Neural cell (in vitro differentiated cells): ENCODE results near the gene ORC3. TPM values are rescaled to one million over a fixed set of nuclear protein-coding genes. Genes with fewer than 3 reads are reported as not detected.

ENCODE experiments used
- H2AFZ ChIP-seq: fragments of 200-600, 300-800 bp; sonication (generic), shearing (Covaris generic); 2 replicates; pipeline ENCODE4 v1.6.0; 2014; ENCODE audit warnings: low read depth, mild to moderate bottlenecking, antibody characterized with exemption, low read length, moderate library complexity
- H3F3A ChIP-seq: fragments of 200-600 bp; shearing (Covaris generic); 2 replicates; pipeline ENCODE4 v1.6.1; 2016; ENCODE audit warnings: mild to moderate bottlenecking, moderate library complexity, mixed read lengths, antibody characterized with exemption, low read length; ENCODE audit not compliant: insufficient read depth, poor library complexity, severe bottlenecking
- H3K27ac ChIP-seq: fragments of 200-600, 300-800 bp; sonication (generic), shearing (Covaris generic); 2 replicates; pipeline ENCODE4 v1.5.1; 2014; ENCODE audit warnings: mild to moderate bottlenecking, low read length, moderate library complexity
- H3K27me3 ChIP-seq: fragments of 300-800, 200-600 bp; sonication (generic), shearing (Covaris generic); 2 replicates; pipeline ENCODE4 v1.6.0; 2014; ENCODE audit warnings: mild to moderate bottlenecking, low read depth, low read length, moderate library complexity; ENCODE audit not compliant: insufficient read depth
- H3K36me3 ChIP-seq: fragments of 300-800, 200-600 bp; sonication (generic), shearing (Covaris generic); 2 replicates; pipeline ENCODE4 v1.5.1; 2014; ENCODE audit warnings: mild to moderate bottlenecking, antibody characterized with exemption, low read length, moderate library complexity; ENCODE audit not compliant: insufficient read depth
- H3K4me2 ChIP-seq: fragments of 300-800, 200-600 bp; sonication (generic), shearing (Covaris generic); 2 replicates; pipeline ENCODE4 v1.6.0; 2014; ENCODE audit warnings: mild to moderate bottlenecking, low read length
- H3K4me3 ChIP-seq: fragments of 300-800, 200-600 bp; sonication (generic), shearing (Covaris generic); 2 replicates; pipeline ENCODE4 v1.5.1; 2014; ENCODE audit warnings: mild to moderate bottlenecking, low read length, moderate library complexity
- H3K79me2 ChIP-seq: fragments of 200-600 bp; shearing (Covaris generic); replicated peaks from 2 replicates; pipeline ENCODE4 v1.6.0; 2014; ENCODE audit warnings: mild to moderate bottlenecking, low read length, moderate library complexity; ENCODE audit not compliant: insufficient read depth
- H3K9ac ChIP-seq: fragments of 300-800, 200-600 bp; sonication (generic), shearing (Covaris generic); 2 replicates; pipeline ENCODE4 v1.6.1; 2016; ENCODE audit warnings: mild to moderate bottlenecking, low read length, mixed read lengths
- H3K9me2 ChIP-seq: fragments of 200-600 bp; shearing (Covaris generic); 2 replicates; pipeline ENCODE4 v1.6.1; 2016; ENCODE audit warnings: mild to moderate bottlenecking, low read length, mixed read lengths; ENCODE audit not compliant: insufficient read depth
- H3K9me3 ChIP-seq: fragments of 200-600, 300-800 bp; sonication (generic), shearing (Covaris generic); 2 replicates; pipeline ENCODE4 v1.6.1; 2016; ENCODE audit warnings: mild to moderate bottlenecking, mixed run types, low read length, moderate library complexity, mixed read lengths
- H4K20me1 ChIP-seq: fragments of 200-600 bp; shearing (Covaris generic); 2 replicates; pipeline ENCODE4 v1.6.1; 2016; ENCODE audit warnings: mild to moderate bottlenecking, mixed run types; ENCODE audit not compliant: insufficient read depth
- CTCF ChIP-seq: fragments of 450-650 bp; IDR thresholded peaks from 2 replicates; pipeline ENCODE4 v1.5.1; 2014; ENCODE audit warnings: antibody characterized with exemption, mild to moderate bottlenecking, moderate library complexity; ENCODE audit not compliant: poor library complexity, severe bottlenecking
- EP300 ChIP-seq: fragments of 450-650 bp; conservative IDR thresholded peaks from 2 replicates; pipeline ENCODE4 v1.6.1; 2014; ENCODE audit warnings: antibody characterized with exemption, mild to moderate bottlenecking, moderate library complexity; ENCODE audit not compliant: poor library complexity, severe bottlenecking
- EZH2 ChIP-seq: fragments of 200-600, 300-800 bp; shearing (Covaris generic), sonication (generic); IDR thresholded peaks from 2 replicates; pipeline ENCODE4 v1.6.1; 2014; ENCODE audit warnings: antibody characterized with exemption, low read length, borderline replicate concordance, mild to moderate bottlenecking; ENCODE audit not compliant: insufficient read depth, poor library complexity, severe bottlenecking
- MXI1 ChIP-seq: fragments of 450-650 bp; conservative IDR thresholded peaks from 2 replicates; pipeline ENCODE4 v1.6.1; 2014; ENCODE audit warnings: antibody characterized with exemption, mild to moderate bottlenecking; ENCODE audit not compliant: poor library complexity, severe bottlenecking
- POLR2AphosphoS5 ChIP-seq: IDR thresholded peaks from 2 replicates; pipeline ENCODE4 v1.6.1; 2012
- RAD21 ChIP-seq: fragments of 450-650 bp; conservative IDR thresholded peaks from 2 replicates; pipeline ENCODE4 v1.6.1; 2014; ENCODE audit warnings: antibody characterized with exemption, mild to moderate bottlenecking, moderate library complexity
- REST ChIP-seq: IDR thresholded peaks from 2 replicates; pipeline ENCODE4 v1.6.1; 2012; ENCODE audit warnings: borderline replicate concordance
- SMC3 ChIP-seq: fragments of 450-650 bp; conservative IDR thresholded peaks from 2 replicates; pipeline ENCODE4 v1.6.1; 2014; ENCODE audit warnings: antibody characterized with exemption, mild to moderate bottlenecking, moderate library complexity; ENCODE audit not compliant: poor library complexity
- TAF1 ChIP-seq: IDR thresholded peaks from 2 replicates; pipeline ENCODE4 v1.6.1; 2012; ENCODE audit warnings: low read depth
- polyA plus RNA-seq: library from polyadenylated mRNA; depleted of rRNA; stranded (reverse); fragments of >200 nt; gene quantifications from 2 replicates; pipeline ENCODE4 v1.2.3, GENCODE V29; 2014

Gene ORC3
- polyA plus RNA-seq, 1 donor from 2014 or later: 43.7 TPM

- Histone ChIP-seq H3K4me2 (peak within 1 kb of the TSS; percentile 98), H2AFZ (peak within 1 kb of the TSS; percentile 34), H3K36me3 (no peaks in the 10 kb centered on the region), H3F3A (peaks cover 3% of the 10 kb centered on the region), H4K20me1 (peaks cover 4% of the 10 kb centered on the region), H3K27me3 (no peaks in the 10 kb centered on the region), H3K27ac (peak within 1 kb of the TSS; percentile 96), H3K9me3 (no peaks in the 10 kb centered on the region), H3K9ac (peak within 1 kb of the TSS; percentile 97), H3K79me2 (peaks cover 50% of the 10 kb centered on the region), H3K4me3 (peak within 1 kb of the TSS; percentile 92), H3K9me2 (no peaks in the 10 kb centered on the region)
- TF ChIP-seq CTCF (peak; percentile 15), EP300 (peak; percentile 41), RAD21 (peak; percentile 16), EZH2 (no peak), REST (peak; percentile 65), MXI1 (peak; percentile 65), SMC3 (no peak), TAF1 (peak; percentile 87), POLR2AphosphoS5 (peak; percentile 95)
Observed at GRCh38 chr6:87701676-87702588, 112.0 kb downstream of the ORC3 start, which contains the start of gene AKIRIN2. Gene AKIRIN2 (minus strand): TSS chr6:87702233. CDS start chr6:87701684, 549 bp downstream.

- peaks cover 4% of the 10 kb centered on the region for H4K20me1 ChIP-seq
Observed at GRCh38 chr6:87702589-87702945, 112.6 kb downstream of the ORC3 start.

More at GRCh38 chr6:87702589-87702945, 112.6 kb downstream of the ORC3 start:
- Histone ChIP-seq H3K27me3 (no peaks in the 10 kb centered on the region), H3K36me3 (no peaks in the 10 kb centered on the region), H3K9me3 (no peaks in the 10 kb centered on the region), H3K9me2 (no peaks in the 10 kb centered on the region), H3K79me2 (peaks cover 44% of the 10 kb centered on the region), H3K9ac (peak overlapping the region; percentile 68), H3K4me2 (peak overlapping the region; percentile 98), H3F3A (no peaks in the 10 kb centered on the region), H3K4me3 (peak overlapping the region; percentile 92), H3K27ac (peak overlapping the region; percentile 85), H2AFZ (peak overlapping the region; percentile 30)
- TF ChIP-seq SMC3: peak; percentile 31
- no peak for TF ChIP-seq TAF1
- TF ChIP-seq REST: no peak
